Activated CD8-positive, alpha-beta T cell treated with anti-CD3 and anti-CD28 coated beads for 36 hours (primary cell): ENCODE results near the gene TOX3. TPM values are rescaled to one million over a fixed set of nuclear protein-coding genes. Genes with fewer than 3 reads are reported as not detected.

Experiments used
- ATAC-seq: fragments of 200-7000 bp; cut with Tn5 transposase; one replicate; pipeline ENCODE4 v1.10.0; 2021; ENCODE audit warnings: mild to moderate bottlenecking, moderate library complexity
- CTCF ChIA-PET: fragments of 350-600 bp; sonication (Branson Sonifier 250); formaldehyde crosslinking; loops from one replicate; lab custom pipeline; 2021; ENCODE audit warnings: antibody characterized with exemption; lab: Charles Lee
- POLR2A ChIA-PET: fragments of 350-600 bp; sonication (Branson Sonifier 250); formaldehyde crosslinking; loops from one replicate; lab custom pipeline; 2021; ENCODE audit warnings: antibody characterized with exemption; lab: Charles Lee
- DNase-seq: peaks from one replicate; pipeline ENCODE4 v3.0.0-alpha.2; 2020
- H3K27ac Mint-ChIP-seq: one replicate; pipeline ENCODE4 v1.8.0; 2021; ENCODE audit warnings: mild to moderate bottlenecking, mixed read lengths
- H3K27me3 Mint-ChIP-seq: one replicate; pipeline ENCODE4 v1.8.0; 2021; ENCODE audit warnings: mixed read lengths
- H3K36me3 Mint-ChIP-seq: one replicate; pipeline ENCODE4 v1.8.0; 2021; ENCODE audit warnings: low read depth, mixed read lengths
- H3K4me1 Mint-ChIP-seq: one replicate; pipeline ENCODE4 v1.8.0; 2021; ENCODE audit warnings: low read depth, mixed read lengths
- H3K4me3 Mint-ChIP-seq: one replicate; pipeline ENCODE4 v1.8.0; 2021; ENCODE audit warnings: mild to moderate bottlenecking, moderate library complexity, mixed read lengths
- H3K9me3 Mint-ChIP-seq: one replicate; pipeline ENCODE4 v1.8.0; 2021; ENCODE audit warnings: mixed read lengths
- CTCF ChIP-seq: fragments of 200-600 bp; IDR thresholded peaks from one replicate; pipeline ENCODE4 v1.8.0; 2022; ENCODE audit warnings: antibody characterized with exemption, mild to moderate bottlenecking
- intact Hi-C: fragments of 100-400 bp; cut with micrococcal nuclease; formaldehyde crosslinking; loops from one replicate; pipeline ENCODE4 v1.10.0; 2022
- total RNA-seq, 2 experiments: library from RNA; stranded (reverse); gene quantifications; one replicate each; pipeline ENCODE4 v1.2.3, GENCODE V29; 2021

Gene TOX3
- total RNA-seq, 2 experiments from 2014 or later = not detected

GRCh38 chr16:52563767-52564611, 17.0 kb upstream of the TOX3 start:
- no peak for ATAC-seq
- Mint-ChIP-seq H3K27me3 (no peaks in the 10 kb centered on the region), H3K9me3 (no peaks in the 10 kb centered on the region), H3K4me1 (no peaks in the 10 kb centered on the region), H3K4me3 (no peak overlapping the region), H3K27ac (no peak overlapping the region), H3K36me3 (no peaks in the 10 kb centered on the region)
- intact Hi-C loops = no loop called here
- DNase-seq = no peak
- ChIA-PET CTCF (no interaction called here), POLR2A (no interaction called here)
- no peak for TF ChIP-seq CTCF

- H3K36me3 Mint-ChIP-seq = no peaks in the 10 kb centered on the region
These were observed 15.8 kb upstream of the TOX3 start for GRCh38 chr16:52562770-52563169.

GRCh38 chr16:52561910-52562741, 15.2 kb upstream of the TOX3 start:
- TF ChIP-seq CTCF = no peak
- ChIA-PET POLR2A (no interaction called here), CTCF (no interaction called here)
- Mint-ChIP-seq H3K9me3 (no peaks in the 10 kb centered on the region), H3K27me3 (no peaks in the 10 kb centered on the region), H3K27ac (no peak overlapping the region), H3K36me3 (no peaks in the 10 kb centered on the region), H3K4me1 (no peaks in the 10 kb centered on the region), H3K4me3 (no peak overlapping the region)
- no peak for ATAC-seq
- intact Hi-C loops = no loop called here
- DNase-seq = no peak

More at GRCh38 chr16:52562770-52563169, 15.8 kb upstream of the TOX3 start:
- no peaks in the 10 kb centered on the region for H3K4me1 Mint-ChIP-seq
- DNase-seq = no peak
- ATAC-seq = no peak
- no peak overlapping the region for H3K27ac Mint-ChIP-seq
- H3K9me3 Mint-ChIP-seq = no peaks in the 10 kb centered on the region
- POLR2A ChIA-PET = no interaction called here
- H3K27me3 Mint-ChIP-seq = no peaks in the 10 kb centered on the region
- H3K4me3 Mint-ChIP-seq = no peak overlapping the region
- CTCF ChIA-PET = no interaction called here
- intact Hi-C loops = no loop called here
- no peak for TF ChIP-seq CTCF

GRCh38 chr16:52558448-52558847, 11.5 kb upstream of the TOX3 start:
- no peaks in the 10 kb centered on the region for H3K27me3 Mint-ChIP-seq
- no peaks in the 10 kb centered on the region for H3K36me3 Mint-ChIP-seq
- POLR2A ChIA-PET = no interaction called here
- no peak for TF ChIP-seq CTCF
- no peaks in the 10 kb centered on the region for H3K4me1 Mint-ChIP-seq
- no peaks in the 10 kb centered on the region for H3K9me3 Mint-ChIP-seq
- intact Hi-C loops = no loop called here
- H3K4me3 Mint-ChIP-seq = no peak overlapping the region
- CTCF ChIA-PET = interaction anchor here (0.8 kb wide), 1 partner anchor 10 kb away, joined by 3 read pairs; no protein-coding TSS in a partner anchor
- no peak overlapping the region for H3K27ac Mint-ChIP-seq
- ATAC-seq (no peak), DNase-seq (no peak)

GRCh38 chr16:52557236-52557635, 10.3 kb upstream of the TOX3 start:
- TF ChIP-seq CTCF = no peak
- ATAC-seq (no peak), DNase-seq (no peak)
- Mint-ChIP-seq H3K4me3 (no peak overlapping the region), H3K27ac (no peak overlapping the region), H3K9me3 (no peaks in the 10 kb centered on the region), H3K4me1 (no peaks in the 10 kb centered on the region), H3K27me3 (no peaks in the 10 kb centered on the region), H3K36me3 (no peaks in the 10 kb centered on the region)
- intact Hi-C loops = no loop called here
- ChIA-PET POLR2A (no interaction called here), CTCF (no interaction called here)
